Liver (tissue), 3 donors: ENCODE results near the gene RNMT.

Experiments
- EGR1 ChIP-seq, 2 donors: IDR thresholded peaks; 2 replicates each; pipeline ENCODE4 v1.6.1; 2016 to 2018; ENCODE audit warnings: antibody characterized with exemption in 2 of 2, low read depth in 2 of 2
- FOXA1 ChIP-seq: IDR thresholded peaks from 2 replicates; pipeline ENCODE4 v1.6.1; 2016; ENCODE audit warnings: antibody characterized with exemption
- GABPA ChIP-seq, 2 donors: IDR thresholded peaks in 1 of 2; conservative IDR thresholded peaks in 1 of 2; 2 replicates each; pipeline ENCODE4 v1.6.1; 2016; ENCODE audit warnings: antibody characterized with exemption in 2 of 2, mild to moderate bottlenecking in 1 of 2, moderate library complexity in 1 of 2
- JUND ChIP-seq, 2 donors: IDR thresholded peaks; 2 replicates each; pipeline ENCODE4 v1.6.1; 2016; ENCODE audit warnings: antibody characterized with exemption in 2 of 2
- RAD21 ChIP-seq, 2 donors: IDR thresholded peaks; 2 replicates each; pipeline ENCODE4 v1.6.1; 2016; ENCODE audit warnings: antibody characterized with exemption in 2 of 2, mild to moderate bottlenecking in 2 of 2
- SP1 ChIP-seq: IDR thresholded peaks from 2 replicates; pipeline ENCODE4 v1.6.1; 2018; ENCODE audit warnings: antibody characterized with exemption, mild to moderate bottlenecking
- TAF1 ChIP-seq: conservative IDR thresholded peaks from 2 replicates; pipeline ENCODE4 v1.6.1; 2016; ENCODE audit warnings: antibody characterized with exemption, mild to moderate bottlenecking
- YY1 ChIP-seq: IDR thresholded peaks from 2 replicates; pipeline ENCODE4 v1.6.1; 2016; ENCODE audit warnings: antibody characterized with exemption, mild to moderate bottlenecking
- TF ChIP-seq, protein P1 (sequence below): fragments of 150-350 bp; IDR thresholded peaks from 2 replicates; pipeline ENCODE4 v1.5.1; 2017; ENCODE audit warnings: improper control_type of control experiment, low read depth, low read length; ENCODE audit not compliant: missing input control
- TF ChIP-seq, protein P2 (sequence below): IDR thresholded peaks from 2 replicates; pipeline ENCODE4 v1.6.1; 2016; ENCODE audit warnings: antibody characterized with exemption, mild to moderate bottlenecking
- TF ChIP-seq, protein P3 (sequence below): IDR thresholded peaks from 2 replicates; pipeline ENCODE4 v1.6.1; 2016; ENCODE audit warnings: antibody characterized with exemption
- TF ChIP-seq, protein P4 (sequence below): IDR thresholded peaks from 2 replicates; pipeline ENCODE4 v1.6.1; 2016; ENCODE audit warnings: antibody characterized with exemption
- TF ChIP-seq, protein P5 (sequence below): IDR thresholded peaks from 2 replicates; pipeline ENCODE4 v1.6.1; 2016; ENCODE audit warnings: antibody characterized with exemption
- donor health status: healthy.
- donor health status: healthy.

DNA sequence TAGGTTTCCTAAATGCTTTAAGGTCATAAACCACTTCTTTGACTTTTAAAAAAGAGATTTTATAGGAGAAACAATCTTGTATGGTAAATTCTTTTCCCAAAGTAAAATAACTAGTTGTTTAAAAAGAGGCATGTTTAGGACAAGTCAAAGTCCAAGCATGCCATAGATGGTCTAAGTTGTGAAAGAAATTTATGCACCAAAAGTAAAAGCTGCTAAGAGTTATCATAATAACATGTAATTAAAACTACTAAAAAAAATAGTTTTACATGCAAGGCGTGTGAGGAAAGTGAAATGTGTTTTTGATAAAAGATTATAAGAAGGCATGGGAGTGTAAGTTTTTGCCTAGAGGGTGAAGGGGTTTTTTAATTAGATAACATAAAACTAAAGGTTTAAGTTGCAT is 22.6 kb upstream of the RNMT start:
- TF ChIP-seq, protein P1, sequence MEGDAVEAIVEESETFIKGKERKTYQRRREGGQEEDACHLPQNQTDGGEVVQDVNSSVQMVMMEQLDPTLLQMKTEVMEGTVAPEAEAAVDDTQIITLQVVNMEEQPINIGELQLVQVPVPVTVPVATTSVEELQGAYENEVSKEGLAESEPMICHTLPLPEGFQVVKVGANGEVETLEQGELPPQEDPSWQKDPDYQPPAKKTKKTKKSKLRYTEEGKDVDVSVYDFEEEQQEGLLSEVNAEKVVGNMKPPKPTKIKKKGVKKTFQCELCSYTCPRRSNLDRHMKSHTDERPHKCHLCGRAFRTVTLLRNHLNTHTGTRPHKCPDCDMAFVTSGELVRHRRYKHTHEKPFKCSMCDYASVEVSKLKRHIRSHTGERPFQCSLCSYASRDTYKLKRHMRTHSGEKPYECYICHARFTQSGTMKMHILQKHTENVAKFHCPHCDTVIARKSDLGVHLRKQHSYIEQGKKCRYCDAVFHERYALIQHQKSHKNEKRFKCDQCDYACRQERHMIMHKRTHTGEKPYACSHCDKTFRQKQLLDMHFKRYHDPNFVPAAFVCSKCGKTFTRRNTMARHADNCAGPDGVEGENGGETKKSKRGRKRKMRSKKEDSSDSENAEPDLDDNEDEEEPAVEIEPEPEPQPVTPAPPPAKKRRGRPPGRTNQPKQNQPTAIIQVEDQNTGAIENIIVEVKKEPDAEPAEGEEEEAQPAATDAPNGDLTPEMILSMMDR, result no peak
- no peak for TF ChIP-seq TAF1
- TF ChIP-seq, protein P2, sequence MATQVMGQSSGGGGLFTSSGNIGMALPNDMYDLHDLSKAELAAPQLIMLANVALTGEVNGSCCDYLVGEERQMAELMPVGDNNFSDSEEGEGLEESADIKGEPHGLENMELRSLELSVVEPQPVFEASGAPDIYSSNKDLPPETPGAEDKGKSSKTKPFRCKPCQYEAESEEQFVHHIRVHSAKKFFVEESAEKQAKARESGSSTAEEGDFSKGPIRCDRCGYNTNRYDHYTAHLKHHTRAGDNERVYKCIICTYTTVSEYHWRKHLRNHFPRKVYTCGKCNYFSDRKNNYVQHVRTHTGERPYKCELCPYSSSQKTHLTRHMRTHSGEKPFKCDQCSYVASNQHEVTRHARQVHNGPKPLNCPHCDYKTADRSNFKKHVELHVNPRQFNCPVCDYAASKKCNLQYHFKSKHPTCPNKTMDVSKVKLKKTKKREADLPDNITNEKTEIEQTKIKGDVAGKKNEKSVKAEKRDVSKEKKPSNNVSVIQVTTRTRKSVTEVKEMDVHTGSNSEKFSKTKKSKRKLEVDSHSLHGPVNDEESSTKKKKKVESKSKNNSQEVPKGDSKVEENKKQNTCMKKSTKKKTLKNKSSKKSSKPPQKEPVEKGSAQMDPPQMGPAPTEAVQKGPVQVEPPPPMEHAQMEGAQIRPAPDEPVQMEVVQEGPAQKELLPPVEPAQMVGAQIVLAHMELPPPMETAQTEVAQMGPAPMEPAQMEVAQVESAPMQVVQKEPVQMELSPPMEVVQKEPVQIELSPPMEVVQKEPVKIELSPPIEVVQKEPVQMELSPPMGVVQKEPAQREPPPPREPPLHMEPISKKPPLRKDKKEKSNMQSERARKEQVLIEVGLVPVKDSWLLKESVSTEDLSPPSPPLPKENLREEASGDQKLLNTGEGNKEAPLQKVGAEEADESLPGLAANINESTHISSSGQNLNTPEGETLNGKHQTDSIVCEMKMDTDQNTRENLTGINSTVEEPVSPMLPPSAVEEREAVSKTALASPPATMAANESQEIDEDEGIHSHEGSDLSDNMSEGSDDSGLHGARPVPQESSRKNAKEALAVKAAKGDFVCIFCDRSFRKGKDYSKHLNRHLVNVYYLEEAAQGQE, result no peak
- no peak for TF ChIP-seq GABPA (IDR thresholded peaks at IDR 0.05 in 1 of 2, conservative IDR thresholded peaks at IDR 0.05 in 1 of 2)
- TF ChIP-seq, protein P3, sequence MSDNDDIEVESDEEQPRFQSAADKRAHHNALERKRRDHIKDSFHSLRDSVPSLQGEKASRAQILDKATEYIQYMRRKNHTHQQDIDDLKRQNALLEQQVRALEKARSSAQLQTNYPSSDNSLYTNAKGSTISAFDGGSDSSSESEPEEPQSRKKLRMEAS, result no peak
- TF ChIP-seq, protein P4, sequence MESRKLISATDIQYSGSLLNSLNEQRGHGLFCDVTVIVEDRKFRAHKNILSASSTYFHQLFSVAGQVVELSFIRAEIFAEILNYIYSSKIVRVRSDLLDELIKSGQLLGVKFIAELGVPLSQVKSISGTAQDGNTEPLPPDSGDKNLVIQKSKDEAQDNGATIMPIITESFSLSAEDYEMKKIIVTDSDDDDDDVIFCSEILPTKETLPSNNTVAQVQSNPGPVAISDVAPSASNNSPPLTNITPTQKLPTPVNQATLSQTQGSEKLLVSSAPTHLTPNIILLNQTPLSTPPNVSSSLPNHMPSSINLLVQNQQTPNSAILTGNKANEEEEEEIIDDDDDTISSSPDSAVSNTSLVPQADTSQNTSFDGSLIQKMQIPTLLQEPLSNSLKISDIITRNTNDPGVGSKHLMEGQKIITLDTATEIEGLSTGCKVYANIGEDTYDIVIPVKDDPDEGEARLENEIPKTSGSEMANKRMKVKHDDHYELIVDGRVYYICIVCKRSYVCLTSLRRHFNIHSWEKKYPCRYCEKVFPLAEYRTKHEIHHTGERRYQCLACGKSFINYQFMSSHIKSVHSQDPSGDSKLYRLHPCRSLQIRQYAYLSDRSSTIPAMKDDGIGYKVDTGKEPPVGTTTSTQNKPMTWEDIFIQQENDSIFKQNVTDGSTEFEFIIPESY, result no peak
- TF ChIP-seq YY1, result no peak
- TF ChIP-seq, protein P5, sequence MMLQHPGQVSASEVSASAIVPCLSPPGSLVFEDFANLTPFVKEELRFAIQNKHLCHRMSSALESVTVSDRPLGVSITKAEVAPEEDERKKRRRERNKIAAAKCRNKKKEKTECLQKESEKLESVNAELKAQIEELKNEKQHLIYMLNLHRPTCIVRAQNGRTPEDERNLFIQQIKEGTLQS, result no peak
- no peak for TF ChIP-seq RAD21 (IDR thresholded peaks at IDR 0.05)
- TF ChIP-seq JUND (IDR thresholded peaks at IDR 0.05), result no peak
- TF ChIP-seq SP1, result no peak
- TF ChIP-seq EGR1 (IDR thresholded peaks at IDR 0.05; ENCODE audit: low read depth in 2 of 2), result no peak
- no peak for TF ChIP-seq FOXA1
